Measurements from ENCODE around the gene RAB29. TPM values are rescaled to one million over a fixed set of nuclear protein-coding genes. Genes with fewer than 3 reads are reported as not detected.
A peak's percentile ranks its signal among the peaks of the same experiment; 100 is the strongest.

RAB29 gene
- total and polyA plus RNA-seq, 9 of the 15 experiments (the other 6 are each of a cell fraction or from before 2014, with no cell fraction given) = 6.3 to 17.6 (median 8.0) TPM

DNA sequence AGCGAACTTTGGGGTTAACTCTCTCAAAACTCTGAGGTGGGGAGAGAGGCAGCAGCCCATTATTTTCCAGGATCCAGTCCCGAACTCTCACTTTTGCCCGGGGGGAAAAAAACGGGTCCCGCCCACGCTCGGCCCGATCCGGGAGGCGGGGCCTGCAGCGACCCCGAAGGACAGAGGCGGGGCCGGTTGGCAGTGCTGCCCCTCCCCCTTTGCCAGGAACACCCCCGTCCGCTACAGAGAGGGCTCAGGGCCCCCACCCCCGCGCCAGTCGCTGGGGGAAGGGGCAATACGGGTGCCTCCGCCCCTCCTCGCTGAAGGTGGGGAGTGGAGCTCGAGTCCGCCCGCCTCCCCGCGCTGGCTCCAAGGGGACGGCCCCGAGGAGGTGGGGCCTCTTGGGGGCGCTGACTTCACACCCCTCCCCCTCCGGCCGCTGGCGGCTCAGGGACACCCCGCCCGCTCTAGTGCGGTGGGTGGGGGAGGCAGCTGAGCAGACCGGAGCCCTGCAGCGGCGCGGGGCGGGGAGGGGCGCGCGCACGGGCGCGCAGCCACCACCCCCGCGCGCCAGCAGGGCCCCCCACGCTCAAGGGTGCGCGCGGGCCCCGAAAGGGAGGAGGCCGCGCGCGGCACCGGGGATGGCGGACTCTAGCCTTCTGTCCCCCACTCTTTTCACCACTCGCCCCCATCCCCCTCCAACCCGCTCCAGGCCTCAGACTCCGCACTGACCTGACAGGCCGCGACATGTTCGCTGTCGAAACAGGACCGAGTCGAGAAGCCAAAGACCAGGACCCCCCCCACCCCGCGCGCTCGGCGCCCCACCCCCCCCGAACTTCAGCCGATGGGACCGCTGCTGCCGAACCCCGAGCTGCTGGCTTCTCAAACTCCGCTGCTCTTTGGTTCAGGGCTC is 25.8 kb downstream of the RAB29 start (continued):
- TF ChIP-seq ELF1 (tag; IDR thresholded peaks at IDR 0.05) = 0 out of 2 replicates have a peak, but pooled peaks have one; percentile 22
- no peak for TF ChIP-seq SMAD2 (IDR thresholded peaks at IDR 0.05; ENCODE audit: low read depth, low read length)
- peak; percentile 25; the same call in 1 of the 2 replicates for TF ChIP-seq RFX1 (IDR thresholded peaks at IDR 0.05)
- TF ChIP-seq, protein P1, sequence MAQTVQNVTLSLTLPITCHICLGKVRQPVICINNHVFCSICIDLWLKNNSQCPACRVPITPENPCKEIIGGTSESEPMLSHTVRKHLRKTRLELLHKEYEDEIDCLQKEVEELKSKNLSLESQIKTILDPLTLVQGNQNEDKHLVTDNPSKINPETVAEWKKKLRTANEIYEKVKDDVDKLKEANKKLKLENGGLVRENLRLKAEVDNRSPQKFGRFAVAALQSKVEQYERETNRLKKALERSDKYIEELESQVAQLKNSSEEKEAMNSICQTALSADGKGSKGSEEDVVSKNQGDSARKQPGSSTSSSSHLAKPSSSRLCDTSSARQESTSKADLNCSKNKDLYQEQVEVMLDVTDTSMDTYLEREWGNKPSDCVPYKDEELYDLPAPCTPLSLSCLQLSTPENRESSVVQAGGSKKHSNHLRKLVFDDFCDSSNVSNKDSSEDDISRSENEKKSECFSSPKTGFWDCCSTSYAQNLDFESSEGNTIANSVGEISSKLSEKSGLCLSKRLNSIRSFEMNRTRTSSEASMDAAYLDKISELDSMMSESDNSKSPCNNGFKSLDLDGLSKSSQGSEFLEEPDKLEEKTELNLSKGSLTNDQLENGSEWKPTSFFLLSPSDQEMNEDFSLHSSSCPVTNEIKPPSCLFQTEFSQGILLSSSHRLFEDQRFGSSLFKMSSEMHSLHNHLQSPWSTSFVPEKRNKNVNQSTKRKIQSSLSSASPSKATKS (CRISPR knock-in tag; IDR thresholded peaks at IDR 0.05) = no peak
- TF ChIP-seq NCOA4 (IDR thresholded peaks at IDR 0.05; ENCODE audit: partially characterized antibody) = no peak
- TF ChIP-seq ZNF561 (CRISPR knock-in tag; conservative IDR thresholded peaks at IDR 0.05) = no peak
- 0 out of 2 replicates have a peak, but pooled peaks have one; percentile 51 for TF ChIP-seq ZNF764 (CRISPR knock-in tag; IDR thresholded peaks at IDR 0.05; ENCODE audit: low read depth)
- 0 out of 2 replicates have a peak, but pooled peaks have one; percentile 48 for TF ChIP-seq ZNF263 (CRISPR knock-in tag; IDR thresholded peaks at IDR 0.05; ENCODE audit: borderline replicate concordance)
- TF ChIP-seq TRIM24 (IDR thresholded peaks at IDR 0.05) = no peak; a peak in 1 of 4 replicates
- TF ChIP-seq XRCC5 (IDR thresholded peaks at IDR 0.05; ENCODE audit: low read depth, low read length) = peak; percentile 84; the same call in 1 of the 2 replicates
- no peak; the same call in 1 of the 2 replicates for TF ChIP-seq ZNF644 (tag; IDR thresholded peaks at IDR 0.05; ENCODE audit: low read depth)
- no peak; the same call in 1 of the 2 replicates for TF ChIP-seq MXI1 (IDR thresholded peaks at IDR 0.05; ENCODE audit: low read depth, low read length)
- TF ChIP-seq, protein P2, sequence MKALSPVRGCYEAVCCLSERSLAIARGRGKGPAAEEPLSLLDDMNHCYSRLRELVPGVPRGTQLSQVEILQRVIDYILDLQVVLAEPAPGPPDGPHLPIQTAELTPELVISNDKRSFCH (CRISPR knock-in tag; IDR thresholded peaks at IDR 0.05) = no peak
- TF ChIP-seq, protein P2 (tag; IDR thresholded peaks at IDR 0.05) = 0 out of 2 replicates have a peak, but pooled peaks have one; percentile 60
- no peak for TF ChIP-seq PHB2 (IDR thresholded peaks at IDR 0.05; ENCODE audit: low read depth)
- 0 out of 2 replicates have a peak, but pooled peaks have one; percentile 22 for TF ChIP-seq ZSCAN32 (CRISPR knock-in tag; IDR thresholded peaks at IDR 0.05)
- peak; percentile 58 to 86; a peak in 2 of 4 replicates for TF ChIP-seq SIN3A (IDR thresholded peaks at IDR 0.05; ENCODE audit: borderline replicate concordance in 2 of 2, control insufficient read depth in 1 of 2, low read depth in 2 of 2, low read length in 2 of 2)
- peak in 1 of 2 experiments; percentile 86 for TF ChIP-seq NRF1 (conservative IDR thresholded peaks at IDR 0.05 in 1 of 2, IDR thresholded peaks at IDR 0.05 in 1 of 2)
- TF ChIP-seq, protein P3, sequence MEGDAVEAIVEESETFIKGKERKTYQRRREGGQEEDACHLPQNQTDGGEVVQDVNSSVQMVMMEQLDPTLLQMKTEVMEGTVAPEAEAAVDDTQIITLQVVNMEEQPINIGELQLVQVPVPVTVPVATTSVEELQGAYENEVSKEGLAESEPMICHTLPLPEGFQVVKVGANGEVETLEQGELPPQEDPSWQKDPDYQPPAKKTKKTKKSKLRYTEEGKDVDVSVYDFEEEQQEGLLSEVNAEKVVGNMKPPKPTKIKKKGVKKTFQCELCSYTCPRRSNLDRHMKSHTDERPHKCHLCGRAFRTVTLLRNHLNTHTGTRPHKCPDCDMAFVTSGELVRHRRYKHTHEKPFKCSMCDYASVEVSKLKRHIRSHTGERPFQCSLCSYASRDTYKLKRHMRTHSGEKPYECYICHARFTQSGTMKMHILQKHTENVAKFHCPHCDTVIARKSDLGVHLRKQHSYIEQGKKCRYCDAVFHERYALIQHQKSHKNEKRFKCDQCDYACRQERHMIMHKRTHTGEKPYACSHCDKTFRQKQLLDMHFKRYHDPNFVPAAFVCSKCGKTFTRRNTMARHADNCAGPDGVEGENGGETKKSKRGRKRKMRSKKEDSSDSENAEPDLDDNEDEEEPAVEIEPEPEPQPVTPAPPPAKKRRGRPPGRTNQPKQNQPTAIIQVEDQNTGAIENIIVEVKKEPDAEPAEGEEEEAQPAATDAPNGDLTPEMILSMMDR (IDR thresholded peaks at IDR 0.05 in 2 of 3, conservative IDR thresholded peaks at IDR 0.05 in 1 of 3; ENCODE audit: insufficient read depth in 2 of 3, low read depth in 1 of 3, low read length in 3 of 3) = peak in 2 of 3 experiments; percentile 3 to 13; a peak in 1 of 6 replicates
- peak in 1 of 2 experiments; percentile 43; a peak in 2 of 4 replicates for TF ChIP-seq RCOR1 (IDR thresholded peaks at IDR 0.05; ENCODE audit: borderline replicate concordance in 1 of 2, low read depth in 2 of 2, low read length in 2 of 2)
- TF ChIP-seq, protein P4, sequence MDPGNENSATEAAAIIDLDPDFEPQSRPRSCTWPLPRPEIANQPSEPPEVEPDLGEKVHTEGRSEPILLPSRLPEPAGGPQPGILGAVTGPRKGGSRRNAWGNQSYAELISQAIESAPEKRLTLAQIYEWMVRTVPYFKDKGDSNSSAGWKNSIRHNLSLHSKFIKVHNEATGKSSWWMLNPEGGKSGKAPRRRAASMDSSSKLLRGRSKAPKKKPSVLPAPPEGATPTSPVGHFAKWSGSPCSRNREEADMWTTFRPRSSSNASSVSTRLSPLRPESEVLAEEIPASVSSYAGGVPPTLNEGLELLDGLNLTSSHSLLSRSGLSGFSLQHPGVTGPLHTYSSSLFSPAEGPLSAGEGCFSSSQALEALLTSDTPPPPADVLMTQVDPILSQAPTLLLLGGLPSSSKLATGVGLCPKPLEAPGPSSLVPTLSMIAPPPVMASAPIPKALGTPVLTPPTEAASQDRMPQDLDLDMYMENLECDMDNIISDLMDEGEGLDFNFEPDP (CRISPR knock-in tag; IDR thresholded peaks at IDR 0.05) = peak; percentile 71; the same call in 1 of the 2 replicates

Measured in K562 (cell line).